MCF 10A (cell line): ENCODE measurements around the gene TRAK1. TPM values are rescaled to one million over a fixed set of nuclear protein-coding genes. Genes with fewer than 3 reads are reported as not detected.

Experiments
- BruUV-seq: library from RNA; stranded (reverse); fragments of 400-500 nt; replicated peaks from 2 replicates; lab custom pipeline; 2021; lab: Mats Ljungman, UMichigan
- CTCF ChIA-PET: fragments of 300-600 bp; sonication (Branson Sonifier 250); formaldehyde crosslinking; extraction: SDS; loops from one replicate; lab custom pipeline; 2021; ENCODE audit warnings: antibody characterized with exemption, inconsistent platforms; lab: Yijun Ruan, JAX
- POLR2A ChIA-PET: fragments of 300-600, 350-650 bp; sonication (Branson Sonifier 250); formaldehyde crosslinking; extraction: SDS; loops from one replicate; lab custom pipeline; 2020; ENCODE audit warnings: antibody characterized with exemption, inconsistent platforms; lab: Yijun Ruan, JAX
- DNase-seq: peaks from one replicate; pipeline ENCODE4 v3.0.0-alpha.2; 2018; ENCODE audit not compliant: unreplicated experiment
- H3K27ac Mint-ChIP-seq: one replicate; pipeline ENCODE4 v1.8.0; 2022; ENCODE audit warnings: mild to moderate bottlenecking, low read depth, mixed read lengths; ENCODE audit not compliant: unreplicated experiment
- H3K27me3 Mint-ChIP-seq: one replicate; pipeline ENCODE4 v1.8.0; 2022; ENCODE audit warnings: mixed read lengths; ENCODE audit not compliant: insufficient read depth, unreplicated experiment
- H3K36me3 Mint-ChIP-seq: one replicate; pipeline ENCODE4 v1.8.0; 2022; ENCODE audit warnings: mild to moderate bottlenecking, moderate library complexity, mixed read lengths; ENCODE audit not compliant: insufficient read depth, unreplicated experiment
- H3K4me1 Mint-ChIP-seq: one replicate; pipeline ENCODE4 v1.8.0; 2022; ENCODE audit warnings: mixed read lengths; ENCODE audit not compliant: insufficient read depth, unreplicated experiment
- H3K4me3 Mint-ChIP-seq: one replicate; pipeline ENCODE4 v1.8.0; 2022; ENCODE audit warnings: mild to moderate bottlenecking, moderate library complexity, mixed read lengths; ENCODE audit not compliant: unreplicated experiment
- H3K9me3 Mint-ChIP-seq: one replicate; pipeline ENCODE4 v1.8.0; 2022; ENCODE audit warnings: mixed read lengths; ENCODE audit not compliant: unreplicated experiment
- intact Hi-C: fragments of 100-400 bp; cut with micrococcal nuclease; formaldehyde crosslinking; loops from 2 replicates; pipeline ENCODE4 v1.14.1; 2022
- total RNA-seq: library from RNA; stranded (reverse); gene quantifications from 2 replicates; pipeline ENCODE4 v1.2.3, GENCODE V29; 2022
- TF ChIP-seq, protein P1 (sequence below): fragments of 200-600 bp; IDR thresholded peaks from one replicate; pipeline ENCODE4 v1.8.0; 2022; ENCODE audit warnings: antibody characterized with exemption, mild to moderate bottlenecking; ENCODE audit not compliant: unreplicated experiment

TRAK1 gene
- total RNA-seq, 1 experiment from 2014 or later, result 33.2 TPM

DNA sequence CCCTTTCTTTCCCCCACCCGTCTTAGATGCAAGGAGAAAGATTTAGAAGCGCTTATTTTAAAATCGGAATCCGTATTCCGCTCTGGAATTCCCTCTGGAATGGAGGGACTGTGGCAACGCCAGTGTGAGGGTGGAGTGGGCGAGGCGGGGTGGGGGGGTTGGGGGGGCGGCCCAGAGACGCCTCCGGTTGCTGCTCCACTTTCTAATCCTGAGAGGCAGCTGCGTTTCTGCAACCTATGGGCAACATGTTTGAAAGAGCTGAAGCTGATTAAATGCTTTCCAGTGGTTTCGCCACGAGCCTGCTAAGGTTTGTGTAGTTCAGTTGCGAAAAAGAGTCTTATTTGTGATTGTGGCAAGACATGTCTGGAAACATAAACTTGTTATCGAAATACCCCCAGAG lies 174.9 kb downstream of the TRAK1 start, which contains the start of gene CCK:
CCK (minus strand) TSS at position 101 of the 400 bp plus-strand sequence. CDS start 2,555 bp downstream, outside the sequence.
- Mint-ChIP-seq H3K4me1 (no peaks in the 10 kb centered on the region), H3K27me3 (peaks cover 25% of the 10 kb centered on the region), H3K4me3 (no peak within 1 kb of the TSS), H3K9me3 (no peaks in the 10 kb centered on the region), H3K36me3 (no peaks in the 10 kb centered on the region), H3K27ac (no peak within 1 kb of the TSS)
- TF ChIP-seq, protein P1, sequence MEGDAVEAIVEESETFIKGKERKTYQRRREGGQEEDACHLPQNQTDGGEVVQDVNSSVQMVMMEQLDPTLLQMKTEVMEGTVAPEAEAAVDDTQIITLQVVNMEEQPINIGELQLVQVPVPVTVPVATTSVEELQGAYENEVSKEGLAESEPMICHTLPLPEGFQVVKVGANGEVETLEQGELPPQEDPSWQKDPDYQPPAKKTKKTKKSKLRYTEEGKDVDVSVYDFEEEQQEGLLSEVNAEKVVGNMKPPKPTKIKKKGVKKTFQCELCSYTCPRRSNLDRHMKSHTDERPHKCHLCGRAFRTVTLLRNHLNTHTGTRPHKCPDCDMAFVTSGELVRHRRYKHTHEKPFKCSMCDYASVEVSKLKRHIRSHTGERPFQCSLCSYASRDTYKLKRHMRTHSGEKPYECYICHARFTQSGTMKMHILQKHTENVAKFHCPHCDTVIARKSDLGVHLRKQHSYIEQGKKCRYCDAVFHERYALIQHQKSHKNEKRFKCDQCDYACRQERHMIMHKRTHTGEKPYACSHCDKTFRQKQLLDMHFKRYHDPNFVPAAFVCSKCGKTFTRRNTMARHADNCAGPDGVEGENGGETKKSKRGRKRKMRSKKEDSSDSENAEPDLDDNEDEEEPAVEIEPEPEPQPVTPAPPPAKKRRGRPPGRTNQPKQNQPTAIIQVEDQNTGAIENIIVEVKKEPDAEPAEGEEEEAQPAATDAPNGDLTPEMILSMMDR, result no peak
- no TSS peak for BruUV-seq
- ChIA-PET CTCF (no interaction called here), POLR2A (no interaction called here)
- DNase-seq, result no peak
- intact Hi-C loops, result no loop called here

DNA sequence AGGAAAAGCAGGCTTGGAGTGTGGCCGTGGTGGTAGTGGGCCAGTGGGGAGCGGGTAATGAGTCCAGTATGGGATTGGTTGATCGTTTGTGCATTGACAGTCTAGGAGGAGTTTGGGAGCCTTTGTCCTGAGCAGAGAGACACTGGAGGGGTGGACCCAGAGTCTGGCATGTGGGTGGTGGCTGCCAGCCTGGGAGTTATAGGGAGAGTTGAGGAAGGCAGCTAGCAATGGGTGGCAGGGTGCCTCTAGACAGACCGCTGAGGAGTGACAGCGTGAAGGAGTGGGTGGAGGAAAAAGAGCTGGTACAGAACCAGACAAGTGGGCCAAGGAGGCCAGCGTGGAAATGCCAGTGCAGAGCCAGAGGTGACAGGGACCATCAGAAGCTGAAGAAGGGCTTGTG lies 176.7 kb downstream of the TRAK1 start:
- ChIA-PET CTCF (interaction anchor here (0.8 kb wide), 1 partner anchor 11 kb away, joined by 3 read pairs; no protein-coding TSS in a partner anchor), POLR2A (no interaction called here)
- DNase-seq, result no peak
- TF ChIP-seq, protein P1, result no peak
- intact Hi-C loops, result no loop called here
- Mint-ChIP-seq H3K36me3 (no peaks in the 10 kb centered on the region), H3K27me3 (peaks cover 25% of the 10 kb centered on the region), H3K27ac (no peak overlapping the region), H3K9me3 (no peaks in the 10 kb centered on the region), H3K4me1 (no peaks in the 10 kb centered on the region), H3K4me3 (no peak overlapping the region)
- BruUV-seq, result no TSS peak

DNA sequence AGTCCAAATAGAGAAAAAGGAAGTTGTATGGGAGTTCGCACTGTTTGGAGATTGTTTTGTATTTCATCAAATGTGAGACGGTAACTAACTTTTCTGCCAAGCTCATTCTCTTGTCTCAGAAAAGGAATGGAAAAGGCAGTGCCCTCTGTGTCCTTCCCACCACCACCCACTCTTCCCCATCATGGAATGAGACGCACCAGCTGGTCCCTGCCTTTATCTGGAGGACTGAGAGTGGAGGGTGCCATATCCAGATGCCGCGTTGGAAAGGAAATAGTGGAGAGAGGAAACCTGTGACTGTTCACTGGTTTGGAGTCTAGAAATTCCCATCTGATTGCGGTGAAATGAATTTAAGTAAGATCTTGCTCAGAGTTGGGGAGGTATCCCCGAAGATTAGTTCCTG lies 178.5 kb downstream of the TRAK1 start:
- Mint-ChIP-seq H3K9me3 (no peaks in the 10 kb centered on the region), H3K27ac (no peak overlapping the region), H3K27me3 (peaks cover 25% of the 10 kb centered on the region), H3K36me3 (no peaks in the 10 kb centered on the region), H3K4me1 (no peaks in the 10 kb centered on the region), H3K4me3 (no peak overlapping the region)
- DNase-seq, result no peak
- CTCF ChIA-PET, result interaction anchor here (1.5 kb wide), 1 partner anchor 22 kb away, joined by 3 read pairs; no protein-coding TSS in a partner anchor
- TF ChIP-seq, protein P1, result no peak
- BruUV-seq, result no TSS peak
- POLR2A ChIA-PET, result no interaction called here
- intact Hi-C loops, result no loop called here

DNA sequence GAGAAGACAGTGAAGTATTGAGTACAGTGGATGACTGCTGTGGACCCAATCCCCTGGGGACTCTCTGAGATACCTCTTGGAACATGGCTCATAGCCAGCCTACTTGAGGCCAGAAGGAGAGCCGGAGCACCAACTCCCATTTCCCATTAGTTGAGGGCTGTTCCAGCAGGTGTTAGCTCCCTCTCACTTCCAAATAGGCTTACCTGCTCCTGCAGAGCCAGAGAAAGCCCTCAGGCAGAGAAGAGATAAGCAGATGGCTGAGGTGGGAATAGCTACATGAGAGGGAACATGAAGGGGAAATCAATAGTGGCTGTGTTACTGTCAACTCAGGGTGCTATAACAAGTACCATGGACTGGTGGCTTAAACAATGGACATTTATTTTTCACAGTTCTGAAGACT lies 179.4 kb downstream of the TRAK1 start:
- Mint-ChIP-seq H3K9me3 (no peaks in the 10 kb centered on the region), H3K36me3 (no peaks in the 10 kb centered on the region), H3K27me3 (peaks cover 25% of the 10 kb centered on the region), H3K27ac (no peak overlapping the region), H3K4me3 (no peak overlapping the region), H3K4me1 (no peaks in the 10 kb centered on the region)
- intact Hi-C loops, result no loop called here
- POLR2A ChIA-PET, result no interaction called here
- no peak for DNase-seq
- CTCF ChIA-PET, result interaction anchor here (0.6 kb wide), 1 partner anchor 12 kb away, joined by 3 read pairs; no protein-coding TSS in a partner anchor
- no TSS peak for BruUV-seq
- TF ChIP-seq, protein P1, result no peak
